HG02885 (cell line): ENCODE data around the gene NR5A1.

Experiments used
- ATAC-seq: cut with Tn5 transposase; IDR thresholded peaks from one replicate; pipeline ENCODE4 v1.9.1; 2021; ENCODE audit warnings: mild to moderate bottlenecking; ENCODE audit not compliant: unreplicated experiment, poor library complexity

NR5A1 gene

DNA sequence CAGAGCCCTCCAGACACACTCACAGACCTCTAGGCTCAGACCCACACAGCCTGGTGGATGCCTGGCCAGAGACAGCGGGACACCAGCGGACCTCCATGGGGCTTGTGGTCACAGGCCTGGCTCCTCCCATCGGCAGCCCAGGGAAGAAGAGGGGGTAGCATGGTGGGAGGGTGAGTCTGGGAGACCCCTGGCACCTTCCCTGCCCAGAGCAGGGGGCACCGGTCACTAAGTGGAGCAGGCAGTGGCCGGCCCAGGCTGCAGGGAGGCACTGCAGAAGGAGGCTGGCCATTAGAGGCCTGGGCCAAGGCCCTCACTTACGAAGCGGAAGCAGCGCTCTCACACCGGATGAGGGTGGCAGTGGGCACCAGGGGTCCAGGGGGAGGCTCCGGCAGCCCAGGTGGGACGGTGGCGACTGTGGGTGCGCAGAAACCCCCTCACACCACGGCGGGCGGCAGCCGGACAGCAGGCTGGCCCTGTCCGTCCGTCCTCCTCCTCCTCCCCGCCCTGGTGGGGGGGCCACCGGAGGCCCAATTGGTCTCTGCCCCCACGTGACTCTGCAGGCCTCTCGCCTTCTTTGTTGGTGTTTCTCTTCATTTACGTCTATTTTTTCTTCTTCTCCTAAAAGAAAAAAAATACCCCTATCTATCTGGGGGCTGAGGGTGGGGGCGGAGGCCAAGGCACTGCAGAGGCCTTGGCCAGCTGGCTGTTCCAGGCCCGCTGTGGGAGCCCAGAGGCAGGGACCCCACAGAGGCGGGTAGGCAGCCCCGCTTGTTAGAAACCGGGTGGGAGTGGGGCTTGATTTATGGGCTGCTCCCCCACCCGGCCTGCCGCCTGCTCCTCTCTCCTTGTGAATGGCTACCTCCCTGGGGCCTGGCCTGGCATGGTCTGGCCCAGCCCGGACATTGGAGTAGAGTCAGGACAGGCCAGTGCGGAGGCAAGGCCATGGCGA lies at the start of gene NR5A1:
Gene NR5A1 (minus strand): TSS at position 469 of the 949 bp plus-strand sequence. CDS start 4,004 bp downstream, outside the sequence.
- no peak for ATAC-seq

- no peak for ATAC-seq
Measured at GRCh38 chr9:124555043-124555442, 47.8 kb upstream of the NR5A1 start.

DNA sequence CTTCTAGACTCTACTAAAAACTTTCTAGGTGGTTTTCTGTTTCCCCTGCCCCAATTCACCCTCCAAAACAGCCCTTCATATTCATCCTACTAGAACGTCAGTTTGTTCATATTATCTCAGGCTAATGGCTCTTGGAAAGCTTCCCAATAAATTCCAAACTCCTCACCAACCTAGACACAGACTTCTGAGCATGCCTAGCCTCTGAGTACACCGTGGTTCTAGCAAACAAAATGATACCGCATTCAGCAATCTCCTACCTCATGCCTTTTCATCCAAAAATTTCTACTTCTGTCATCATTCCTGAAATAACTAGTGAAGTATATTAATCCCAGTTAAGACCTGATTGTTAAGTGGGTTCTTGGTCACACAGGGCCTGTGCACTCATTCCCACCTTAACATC lies 46.5 kb upstream of the NR5A1 start:
- ATAC-seq: no peak

DNA sequence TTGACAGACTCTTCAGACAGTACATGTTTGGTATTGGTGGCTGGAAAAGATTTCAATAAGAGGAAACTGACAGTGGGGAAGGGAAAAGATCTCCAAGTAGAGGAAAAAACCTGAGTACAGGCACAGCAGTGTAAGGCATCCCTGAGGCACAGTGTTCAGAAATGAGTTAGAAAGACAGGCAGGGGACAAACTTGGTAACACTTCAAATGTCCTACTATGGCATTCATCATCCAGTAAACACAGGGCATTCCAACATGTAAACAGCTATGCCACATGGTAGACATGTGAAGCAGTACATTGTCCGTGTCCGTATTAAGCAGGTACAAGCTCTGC lies 45.0 kb upstream of the NR5A1 start:
- ATAC-seq: no peak

- no peak for ATAC-seq
Measured at GRCh38 chr9:124551472-124552272, 44.5 kb upstream of the NR5A1 start.

GRCh38 chr9:124550072-124550471 lies 42.9 kb upstream of the NR5A1 start:
- no peak for ATAC-seq

GRCh38 chr9:124549016-124549415 lies 41.8 kb upstream of the NR5A1 start:
- no peak for ATAC-seq

DNA sequence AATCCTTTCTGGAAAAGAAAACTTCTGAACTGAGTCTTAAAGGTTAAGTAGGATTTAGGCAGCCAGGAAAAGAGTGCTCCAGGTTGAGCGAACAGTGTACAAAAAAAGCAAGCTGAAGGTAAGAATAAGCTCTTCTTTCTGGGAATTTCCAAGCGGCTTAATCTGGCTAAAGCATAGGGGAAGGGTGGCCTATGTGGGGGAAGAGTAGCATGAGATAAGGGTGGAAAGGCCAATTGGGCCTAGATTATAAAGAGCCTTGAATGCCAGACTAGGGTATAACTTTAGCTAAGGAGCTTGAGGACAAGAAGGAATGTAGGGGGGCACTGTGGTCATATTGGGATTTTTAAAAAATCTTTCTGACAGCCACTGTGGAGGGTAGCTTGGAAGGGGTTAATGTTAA lies 37.3 kb upstream of the NR5A1 start:
- ATAC-seq: no peak

GRCh38 chr9:124541824-124542223 lies 34.6 kb upstream of the NR5A1 start:
- ATAC-seq: no peak

DNA sequence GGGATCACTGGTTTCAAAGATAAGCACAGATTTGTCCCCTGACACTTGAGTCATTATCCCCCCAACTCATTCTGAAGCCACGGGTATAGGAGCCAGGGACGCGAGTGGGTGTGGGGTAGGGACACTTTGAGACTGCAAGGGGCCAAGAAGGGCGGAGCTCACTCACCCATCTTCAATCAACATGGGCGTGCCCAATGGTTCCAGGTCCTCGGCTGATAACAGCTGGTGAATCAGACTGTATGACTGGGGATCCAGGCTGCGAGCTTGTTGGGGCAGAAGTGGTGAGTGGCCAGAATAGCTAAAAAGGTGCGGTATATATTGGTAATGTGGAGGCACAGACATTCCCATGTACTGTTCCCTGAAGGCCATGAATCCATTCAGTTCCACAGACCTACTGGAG lies 30.7 kb upstream of the NR5A1 start:
- no peak for ATAC-seq

- ATAC-seq: no peak
Measured at GRCh38 chr9:124535846-124536245, 28.6 kb upstream of the NR5A1 start.

GRCh38 chr9:124532897-124533296 lies 25.7 kb upstream of the NR5A1 start:
- ATAC-seq: no peak

- ATAC-seq: no peak
Measured at GRCh38 chr9:124531115-124531514, 23.9 kb upstream of the NR5A1 start.

DNA sequence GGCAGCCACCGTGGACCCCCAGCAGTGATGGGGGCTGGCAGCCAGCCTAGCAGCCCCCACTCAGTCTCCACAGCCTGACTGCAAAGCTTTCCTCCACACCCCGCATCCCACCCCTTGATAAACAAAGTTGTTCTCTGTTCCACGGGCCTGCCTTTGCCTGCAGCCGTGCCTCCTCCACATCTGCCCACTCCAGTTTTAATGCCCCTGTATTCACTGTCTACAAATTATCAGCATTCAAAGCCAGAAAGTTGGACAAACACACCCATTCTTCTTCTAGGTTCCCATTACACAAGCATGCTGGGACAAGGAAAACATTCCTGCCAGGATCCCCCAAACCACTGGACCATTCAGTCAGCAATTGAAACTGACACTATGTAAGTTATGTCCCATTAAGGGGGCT lies 23.0 kb upstream of the NR5A1 start:
- no peak for ATAC-seq

DNA sequence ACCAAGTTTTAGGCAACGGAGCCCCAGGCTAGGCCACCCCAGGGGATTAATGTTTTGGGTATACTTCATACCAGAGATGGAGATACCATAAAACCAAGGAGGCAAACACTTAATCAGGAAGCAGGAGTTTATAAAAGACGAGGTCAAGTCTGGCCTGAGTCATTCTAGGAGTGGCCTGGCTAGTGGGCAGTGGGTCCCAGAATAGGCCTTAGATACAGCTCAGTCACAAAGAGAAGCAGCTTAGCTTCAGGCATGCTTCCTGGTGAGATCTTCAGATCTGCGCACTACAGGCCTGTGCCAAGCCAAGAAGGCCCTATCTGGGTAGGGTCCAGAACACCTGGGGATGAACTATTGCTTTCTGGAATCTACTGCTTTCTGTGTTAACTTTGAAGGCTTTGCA lies 20.6 kb upstream of the NR5A1 start:
- no peak for ATAC-seq

GRCh38 chr9:124526174-124526573 lies 19.0 kb upstream of the NR5A1 start:
- no peak for ATAC-seq

GRCh38 chr9:124522121-124523098 lies 15.2 kb upstream of the NR5A1 start:
- ATAC-seq: no peak

DNA sequence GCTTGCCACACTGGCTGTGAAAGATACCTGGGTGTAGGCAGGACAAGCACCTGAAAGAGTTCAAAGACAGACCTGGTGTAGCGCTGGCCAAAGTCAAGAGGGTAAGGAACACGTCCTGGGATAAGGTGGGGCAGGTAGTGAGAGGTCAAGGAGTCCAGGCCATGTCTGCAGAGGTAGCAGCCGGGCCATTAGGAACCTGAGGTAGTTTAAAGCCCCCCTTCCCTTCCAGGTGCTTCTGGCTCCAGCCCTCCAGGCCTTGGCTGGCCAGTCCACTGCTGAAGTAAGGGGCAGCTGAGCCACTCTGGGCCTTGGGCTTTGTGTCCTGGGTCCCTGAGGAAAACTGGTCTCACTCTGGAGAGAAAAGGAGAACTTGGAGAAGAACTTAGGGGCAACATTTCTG lies 13.9 kb upstream of the NR5A1 start:
- no peak for ATAC-seq

DNA sequence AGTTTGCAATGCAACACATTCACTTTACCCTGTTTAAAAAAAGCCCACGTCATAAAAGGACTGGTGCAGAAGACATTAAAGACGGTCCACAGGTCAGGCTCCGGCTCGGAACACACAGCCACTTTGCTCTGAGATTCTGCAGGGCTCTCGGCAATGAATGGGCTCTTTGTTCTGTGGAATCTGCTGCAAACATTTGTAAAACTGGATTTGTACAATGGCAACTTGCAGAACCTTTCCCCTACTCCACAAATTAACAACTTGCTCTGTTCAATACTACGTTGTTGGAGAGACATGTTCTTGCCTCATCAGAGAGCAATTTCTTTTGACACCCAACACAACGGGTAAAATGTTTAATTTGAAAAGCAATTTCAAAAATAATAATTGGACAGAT lies 13.0 kb upstream of the NR5A1 start:
- ATAC-seq: no peak

- ATAC-seq: no peak
Measured at GRCh38 chr9:124518116-124518515, 10.9 kb upstream of the NR5A1 start.
